Measurements from ENCODE around the gene PARD3.
A peak's percentile ranks its signal among the peaks of the same experiment; 100 is the strongest.

The PARD3 gene

DNA sequence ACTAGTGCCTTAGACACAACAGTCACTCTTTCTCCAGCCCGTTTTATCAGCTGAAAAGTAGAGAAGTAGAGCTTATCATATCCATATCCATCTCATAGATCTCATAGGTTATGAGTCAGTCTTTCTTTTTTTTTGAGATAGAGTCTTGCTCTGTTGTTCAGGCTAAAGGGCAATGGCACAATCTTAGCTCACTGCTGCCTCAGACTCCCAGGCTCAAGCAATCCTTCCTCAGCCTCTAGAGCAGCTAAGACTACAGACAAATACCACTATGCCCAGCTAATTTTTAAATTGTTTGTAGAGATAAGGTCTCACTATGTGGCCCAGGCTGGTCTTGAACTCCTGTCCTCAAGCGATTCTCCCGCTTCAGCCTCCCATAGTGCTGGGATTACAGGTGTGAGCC, 2.5 kb upstream of the PARD3 start:
- Histone ChIP-seq H3K27ac (no peak overlapping the region), H3K36me3 (no peaks in the 10 kb centered on the region), H3K27me3 (ENCODE audit: insufficient read depth, low read depth, severe bottlenecking) (no peaks in the 10 kb centered on the region), H3K9me3 (ENCODE audit: severe bottlenecking) (no peaks in the 10 kb centered on the region), H3K4me3 (ENCODE audit: low read depth, low read length) (no peak overlapping the region)
- no peak for DNase-seq
- no peak for TF ChIP-seq CTCF (IDR thresholded peaks at IDR 0.05; ENCODE audit: low read depth, low read length)

GRCh38 chr10:34817054-34817453, 2.0 kb upstream of the PARD3 start:
- H3K9me3 ChIP-seq (ENCODE audit: severe bottlenecking), result no peaks in the 10 kb centered on the region
- no peak for TF ChIP-seq CTCF (IDR thresholded peaks at IDR 0.05; ENCODE audit: low read depth, low read length)
- no peak for DNase-seq
- no peak overlapping the region for H3K27ac ChIP-seq
- H3K36me3 ChIP-seq, result no peaks in the 10 kb centered on the region
- H3K4me3 ChIP-seq (ENCODE audit: low read depth, low read length), result no peak overlapping the region
- no peaks in the 10 kb centered on the region for H3K27me3 ChIP-seq (ENCODE audit: insufficient read depth, low read depth, severe bottlenecking)

DNA sequence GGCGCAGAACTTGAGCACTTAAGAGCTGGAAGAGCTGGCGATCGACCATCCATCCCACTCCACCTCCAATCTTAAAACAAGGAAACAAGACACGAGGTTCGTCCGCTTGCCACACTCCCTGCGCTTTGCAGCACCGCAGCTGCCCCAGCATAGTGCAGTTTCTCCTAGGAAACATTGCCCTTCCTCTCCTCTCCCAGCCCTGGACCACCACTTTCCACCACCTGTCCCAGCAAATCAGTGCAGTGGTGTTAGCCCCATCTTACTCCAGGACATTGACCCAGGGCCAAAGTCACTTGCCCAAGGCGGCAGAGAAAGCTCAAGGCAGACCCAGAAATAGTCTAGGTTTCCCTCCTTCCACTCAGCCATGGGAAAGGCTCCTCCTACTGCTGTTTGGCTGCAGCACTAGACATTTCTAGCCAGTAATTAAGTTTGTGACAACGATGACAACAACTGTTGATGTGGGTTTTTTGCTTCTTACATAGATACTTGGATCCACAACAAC, 1.5 kb upstream of the PARD3 start:
- Histone ChIP-seq H3K27ac (no peak overlapping the region), H3K36me3 (no peaks in the 10 kb centered on the region), H3K27me3 (ENCODE audit: insufficient read depth, low read depth, severe bottlenecking) (no peaks in the 10 kb centered on the region), H3K9me3 (ENCODE audit: severe bottlenecking) (no peaks in the 10 kb centered on the region), H3K4me3 (ENCODE audit: low read depth, low read length) (peak overlapping the region; percentile 45)
- TF ChIP-seq CTCF (IDR thresholded peaks at IDR 0.05; ENCODE audit: low read depth, low read length), result no peak
- DNase-seq, result no peak

- DNase-seq, result no peak
- peak overlapping the region; percentile 45 for H3K4me3 ChIP-seq (ENCODE audit: low read depth, low read length)
Observed at GRCh38 chr10:34816085-34816496, 995 bp upstream of the PARD3 start.

DNA sequence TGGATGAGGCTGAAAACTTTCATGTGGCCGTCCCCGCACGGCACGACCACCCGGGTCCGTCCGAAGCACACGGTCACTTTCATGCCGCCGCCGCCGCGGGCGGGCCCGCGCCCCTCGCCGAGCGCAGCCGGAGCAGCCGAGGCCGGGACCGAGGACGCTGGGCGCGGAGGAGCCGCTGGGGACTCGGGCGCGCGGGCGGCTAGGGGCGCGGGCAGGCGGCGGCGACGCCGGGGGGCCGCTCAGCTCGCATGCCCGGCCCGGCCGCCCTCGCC, 247 bp downstream of the PARD3 start:
- no peak for DNase-seq
- Histone ChIP-seq H3K27me3 (ENCODE audit: insufficient read depth, low read depth, severe bottlenecking) (no peaks in the 10 kb centered on the region), H3K36me3 (no peaks in the 10 kb centered on the region), H3K4me3 (ENCODE audit: low read depth, low read length) (peak overlapping the region; percentile 82), H3K9me3 (ENCODE audit: severe bottlenecking) (no peaks in the 10 kb centered on the region), H3K27ac (peak overlapping the region; percentile 80)
- TF ChIP-seq CTCF (IDR thresholded peaks at IDR 0.05; ENCODE audit: low read depth, low read length), result no peak

More at GRCh38 chr10:34816085-34816496, 995 bp upstream of the PARD3 start:
- H3K9me3 ChIP-seq (ENCODE audit: severe bottlenecking), result no peaks in the 10 kb centered on the region
- H3K27me3 ChIP-seq (ENCODE audit: insufficient read depth, low read depth, severe bottlenecking), result no peaks in the 10 kb centered on the region
- H3K27ac ChIP-seq, result peak overlapping the region; percentile 64; the same call in 1 of the 2 replicates
- H3K36me3 ChIP-seq, result no peaks in the 10 kb centered on the region
- TF ChIP-seq CTCF (IDR thresholded peaks at IDR 0.05; ENCODE audit: low read depth, low read length), result no peak

DNA sequence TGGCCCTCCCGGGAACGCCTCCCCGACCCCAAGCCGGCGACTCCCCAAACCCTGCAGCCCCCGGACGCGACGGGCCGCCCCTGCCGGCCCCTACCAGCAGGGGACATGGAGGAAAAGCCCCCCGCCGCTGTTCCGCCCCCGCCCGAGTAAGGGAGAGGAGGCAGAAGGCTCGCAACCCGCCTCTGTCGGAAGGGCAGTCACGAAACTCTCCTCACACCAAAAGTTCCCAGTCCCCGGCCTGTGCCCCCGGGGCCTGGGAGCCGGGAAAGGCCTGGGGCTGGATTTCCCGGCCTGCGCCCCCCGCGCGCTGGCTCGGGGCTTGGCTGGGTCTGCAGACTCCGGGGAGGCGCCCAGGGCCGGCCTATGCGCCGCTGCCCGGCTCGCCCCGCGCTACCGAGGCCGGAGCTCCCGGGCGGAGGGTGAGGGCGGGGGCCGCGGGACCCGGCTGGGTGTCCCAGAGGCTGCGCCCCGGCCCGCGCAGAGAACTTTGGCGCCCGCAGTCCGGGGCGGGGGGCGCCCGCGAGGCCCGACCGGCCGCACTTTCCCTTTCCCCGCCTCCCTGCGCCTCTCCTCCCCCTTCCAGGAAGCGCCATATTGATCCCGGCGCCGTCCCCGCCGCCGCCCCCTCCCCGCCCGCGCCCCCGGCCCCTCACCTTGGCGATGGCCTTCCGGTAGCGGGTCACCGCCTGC, 728 bp downstream of the PARD3 start:
- DNase-seq, result peak; percentile 53
- Histone ChIP-seq H3K27ac (peak overlapping the region; percentile 80), H3K4me3 (ENCODE audit: low read depth, low read length) (peak overlapping the region; percentile 82), H3K27me3 (ENCODE audit: insufficient read depth, low read depth, severe bottlenecking) (no peaks in the 10 kb centered on the region), H3K9me3 (ENCODE audit: severe bottlenecking) (no peaks in the 10 kb centered on the region), H3K36me3 (no peaks in the 10 kb centered on the region)
- TF ChIP-seq CTCF (IDR thresholded peaks at IDR 0.05; ENCODE audit: low read depth, low read length), result no peak

Measured in WERI-Rb-1 (cell line).